Ishikawa (cell line): ENCODE measurements around the gene RIC1.

Experiments
- CEBPB ChIP-seq: IDR thresholded peaks from 2 replicates; pipeline ENCODE4 v1.6.1; 2012
- CREB1 ChIP-seq: IDR thresholded peaks from 2 replicates; pipeline ENCODE4 v1.6.1; 2012; ENCODE audit warnings: low read depth
- EGR1 ChIP-seq: IDR thresholded peaks from 2 replicates; pipeline ENCODE4 v1.6.1; 2012
- EP300 ChIP-seq: IDR thresholded peaks from 2 replicates; pipeline ENCODE4 v1.6.1; 2012; ENCODE audit warnings: borderline replicate concordance
- FOXM1 ChIP-seq: IDR thresholded peaks from 2 replicates; pipeline ENCODE4 v1.6.1; 2012; ENCODE audit warnings: low read depth, borderline replicate concordance
- NFIC ChIP-seq: IDR thresholded peaks from 2 replicates; pipeline ENCODE4 v1.6.1; 2012
- RAD21 ChIP-seq: IDR thresholded peaks from 2 replicates; pipeline ENCODE4 v1.6.1; 2012; ENCODE audit warnings: low read depth
- TAF1 ChIP-seq: IDR thresholded peaks from 2 replicates; pipeline ENCODE4 v1.6.1; 2012; ENCODE audit warnings: low read depth, mild to moderate bottlenecking
- TCF12 ChIP-seq: IDR thresholded peaks from 2 replicates; pipeline ENCODE4 v1.6.1; 2012; ENCODE audit warnings: low read depth
- TEAD4 ChIP-seq: IDR thresholded peaks from 2 replicates; pipeline ENCODE4 v1.6.1; 2012
- YY1 ChIP-seq: IDR thresholded peaks from 2 replicates; pipeline ENCODE4 v1.6.1; 2012; ENCODE audit warnings: low read depth
- ZBTB7A ChIP-seq: IDR thresholded peaks from 2 replicates; pipeline ENCODE4 v1.6.1; 2012; ENCODE audit warnings: low read depth
- TF ChIP-seq, protein P1 (sequence below): IDR thresholded peaks from 2 replicates; pipeline ENCODE4 v1.6.1; 2012; ENCODE audit warnings: low read depth, mild to moderate bottlenecking
- TF ChIP-seq, protein P2 (sequence below): IDR thresholded peaks from 2 replicates; pipeline ENCODE4 v1.6.1; 2012
- TF ChIP-seq, protein P3 (sequence below): IDR thresholded peaks from 2 replicates; pipeline ENCODE4 v1.6.1; 2012

The RIC1 gene

DNA sequence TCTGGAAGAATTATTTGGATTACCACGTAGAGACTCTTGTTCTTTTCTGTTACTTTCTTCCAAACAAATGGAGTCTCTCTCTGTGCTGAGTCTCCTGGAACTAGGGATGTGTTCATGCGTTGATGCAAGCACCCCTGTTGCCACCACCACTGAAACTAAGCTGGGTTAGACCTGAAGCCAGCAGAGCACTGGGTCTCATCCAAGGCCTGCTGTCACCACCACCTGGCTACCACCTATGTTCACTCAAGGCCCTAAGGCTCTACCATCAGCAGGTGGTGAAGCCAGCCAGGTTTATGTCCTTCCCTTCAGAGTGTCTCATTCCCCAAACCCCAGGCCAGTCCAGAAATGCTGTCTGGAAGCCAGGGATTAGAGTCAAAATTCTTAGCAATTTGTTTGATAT lies 13.3 kb downstream of the RIC1 start:
- TF ChIP-seq EGR1, result no peak
- no peak for TF ChIP-seq TAF1
- TF ChIP-seq, protein P1, sequence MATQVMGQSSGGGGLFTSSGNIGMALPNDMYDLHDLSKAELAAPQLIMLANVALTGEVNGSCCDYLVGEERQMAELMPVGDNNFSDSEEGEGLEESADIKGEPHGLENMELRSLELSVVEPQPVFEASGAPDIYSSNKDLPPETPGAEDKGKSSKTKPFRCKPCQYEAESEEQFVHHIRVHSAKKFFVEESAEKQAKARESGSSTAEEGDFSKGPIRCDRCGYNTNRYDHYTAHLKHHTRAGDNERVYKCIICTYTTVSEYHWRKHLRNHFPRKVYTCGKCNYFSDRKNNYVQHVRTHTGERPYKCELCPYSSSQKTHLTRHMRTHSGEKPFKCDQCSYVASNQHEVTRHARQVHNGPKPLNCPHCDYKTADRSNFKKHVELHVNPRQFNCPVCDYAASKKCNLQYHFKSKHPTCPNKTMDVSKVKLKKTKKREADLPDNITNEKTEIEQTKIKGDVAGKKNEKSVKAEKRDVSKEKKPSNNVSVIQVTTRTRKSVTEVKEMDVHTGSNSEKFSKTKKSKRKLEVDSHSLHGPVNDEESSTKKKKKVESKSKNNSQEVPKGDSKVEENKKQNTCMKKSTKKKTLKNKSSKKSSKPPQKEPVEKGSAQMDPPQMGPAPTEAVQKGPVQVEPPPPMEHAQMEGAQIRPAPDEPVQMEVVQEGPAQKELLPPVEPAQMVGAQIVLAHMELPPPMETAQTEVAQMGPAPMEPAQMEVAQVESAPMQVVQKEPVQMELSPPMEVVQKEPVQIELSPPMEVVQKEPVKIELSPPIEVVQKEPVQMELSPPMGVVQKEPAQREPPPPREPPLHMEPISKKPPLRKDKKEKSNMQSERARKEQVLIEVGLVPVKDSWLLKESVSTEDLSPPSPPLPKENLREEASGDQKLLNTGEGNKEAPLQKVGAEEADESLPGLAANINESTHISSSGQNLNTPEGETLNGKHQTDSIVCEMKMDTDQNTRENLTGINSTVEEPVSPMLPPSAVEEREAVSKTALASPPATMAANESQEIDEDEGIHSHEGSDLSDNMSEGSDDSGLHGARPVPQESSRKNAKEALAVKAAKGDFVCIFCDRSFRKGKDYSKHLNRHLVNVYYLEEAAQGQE, result no peak
- TF ChIP-seq FOXM1, result no peak
- TF ChIP-seq CEBPB, result no peak
- TF ChIP-seq EP300, result no peak
- TF ChIP-seq RAD21, result no peak
- TF ChIP-seq NFIC, result no peak
- no peak for TF ChIP-seq CREB1
- no peak for TF ChIP-seq TCF12
- TF ChIP-seq, protein P2, sequence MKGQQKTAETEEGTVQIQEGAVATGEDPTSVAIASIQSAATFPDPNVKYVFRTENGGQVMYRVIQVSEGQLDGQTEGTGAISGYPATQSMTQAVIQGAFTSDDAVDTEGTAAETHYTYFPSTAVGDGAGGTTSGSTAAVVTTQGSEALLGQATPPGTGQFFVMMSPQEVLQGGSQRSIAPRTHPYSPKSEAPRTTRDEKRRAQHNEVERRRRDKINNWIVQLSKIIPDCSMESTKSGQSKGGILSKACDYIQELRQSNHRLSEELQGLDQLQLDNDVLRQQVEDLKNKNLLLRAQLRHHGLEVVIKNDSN, result no peak
- TF ChIP-seq, protein P3, sequence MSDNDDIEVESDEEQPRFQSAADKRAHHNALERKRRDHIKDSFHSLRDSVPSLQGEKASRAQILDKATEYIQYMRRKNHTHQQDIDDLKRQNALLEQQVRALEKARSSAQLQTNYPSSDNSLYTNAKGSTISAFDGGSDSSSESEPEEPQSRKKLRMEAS, result no peak

DNA sequence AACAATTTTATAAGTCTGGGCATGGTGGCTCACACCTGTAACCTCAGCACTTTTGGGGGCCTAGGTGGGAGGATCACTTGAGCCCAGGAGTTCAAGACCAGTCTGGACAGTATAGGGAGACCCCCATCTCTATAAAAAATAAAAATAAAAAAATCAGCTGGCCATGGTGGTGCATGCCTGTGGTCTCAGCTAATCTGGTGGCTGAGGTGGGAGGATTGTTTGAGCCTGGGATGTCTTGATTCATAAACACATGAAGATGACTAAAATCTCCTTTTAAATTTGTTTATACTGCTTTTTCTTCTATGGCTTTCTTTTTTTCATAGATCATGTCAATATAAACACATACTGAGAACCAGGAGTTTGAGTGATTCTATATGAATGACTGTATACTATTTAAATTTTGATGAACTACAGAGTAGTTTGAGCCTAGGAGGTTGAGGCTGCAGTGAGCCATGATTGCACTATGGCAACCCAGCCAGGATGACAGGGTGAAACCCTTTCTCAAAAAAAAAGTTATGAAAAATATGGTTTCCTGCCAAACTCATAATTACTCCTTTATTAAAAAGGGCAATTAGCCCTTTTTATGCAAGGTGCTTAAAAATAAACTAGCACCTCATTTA lies 14.2 kb downstream of the RIC1 start:
- TF ChIP-seq EGR1 (no peak), RAD21 (no peak), TEAD4 (no peak), EP300 (no peak), CEBPB (no peak), ZBTB7A (no peak), YY1 (no peak)

DNA sequence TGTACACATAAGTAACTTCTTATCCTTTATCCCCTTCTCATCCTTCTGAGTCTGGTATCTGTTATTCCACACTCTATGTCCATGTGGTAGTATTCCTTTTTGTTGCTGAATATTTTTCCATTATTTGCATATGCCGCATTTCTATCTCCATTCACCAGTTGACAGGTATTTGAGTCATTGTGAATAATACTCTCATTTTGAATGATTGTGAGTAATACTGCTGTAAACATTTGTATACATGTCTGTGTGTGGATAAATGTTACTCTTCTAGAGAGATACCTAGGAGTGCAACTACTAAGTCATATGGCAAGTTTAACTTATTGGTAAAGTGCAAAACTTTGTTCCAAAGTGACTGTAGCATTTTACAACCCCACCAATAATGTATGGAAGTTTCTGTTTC lies 15.6 kb downstream of the RIC1 start:
- TF ChIP-seq YY1, result no peak
- no peak for TF ChIP-seq FOXM1
- TF ChIP-seq, protein P3, result no peak
- no peak for TF ChIP-seq CEBPB
- TF ChIP-seq RAD21, result no peak
- TF ChIP-seq EP300, result no peak
- TF ChIP-seq, protein P1, result no peak
- TF ChIP-seq EGR1, result no peak
- no peak for TF ChIP-seq TEAD4
- TF ChIP-seq, protein P2, result no peak
- TF ChIP-seq TAF1, result no peak
- no peak for TF ChIP-seq CREB1
- no peak for TF ChIP-seq ZBTB7A
- TF ChIP-seq NFIC, result no peak
- no peak for TF ChIP-seq TCF12

DNA sequence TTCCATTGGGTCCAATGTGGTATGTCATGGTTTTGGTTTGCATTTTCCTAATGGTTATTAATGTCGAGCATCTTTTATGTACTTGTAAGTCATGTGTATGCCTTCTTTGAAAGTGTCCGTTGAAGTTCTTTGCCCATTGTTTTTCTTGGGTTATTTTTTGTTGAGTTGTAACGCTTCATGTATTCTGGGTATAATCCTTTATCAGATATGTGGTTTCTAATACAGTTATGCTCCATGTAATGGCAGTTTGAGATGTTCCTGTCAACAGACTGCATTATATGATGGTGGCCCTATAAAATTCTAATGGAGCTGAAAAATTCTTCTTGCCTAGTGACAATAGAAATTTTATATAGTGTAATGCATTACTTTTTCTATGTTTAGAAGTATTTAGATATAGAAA lies 17.2 kb downstream of the RIC1 start:
- no peak for TF ChIP-seq RAD21
- TF ChIP-seq EGR1, result no peak
- no peak for TF ChIP-seq TEAD4

DNA sequence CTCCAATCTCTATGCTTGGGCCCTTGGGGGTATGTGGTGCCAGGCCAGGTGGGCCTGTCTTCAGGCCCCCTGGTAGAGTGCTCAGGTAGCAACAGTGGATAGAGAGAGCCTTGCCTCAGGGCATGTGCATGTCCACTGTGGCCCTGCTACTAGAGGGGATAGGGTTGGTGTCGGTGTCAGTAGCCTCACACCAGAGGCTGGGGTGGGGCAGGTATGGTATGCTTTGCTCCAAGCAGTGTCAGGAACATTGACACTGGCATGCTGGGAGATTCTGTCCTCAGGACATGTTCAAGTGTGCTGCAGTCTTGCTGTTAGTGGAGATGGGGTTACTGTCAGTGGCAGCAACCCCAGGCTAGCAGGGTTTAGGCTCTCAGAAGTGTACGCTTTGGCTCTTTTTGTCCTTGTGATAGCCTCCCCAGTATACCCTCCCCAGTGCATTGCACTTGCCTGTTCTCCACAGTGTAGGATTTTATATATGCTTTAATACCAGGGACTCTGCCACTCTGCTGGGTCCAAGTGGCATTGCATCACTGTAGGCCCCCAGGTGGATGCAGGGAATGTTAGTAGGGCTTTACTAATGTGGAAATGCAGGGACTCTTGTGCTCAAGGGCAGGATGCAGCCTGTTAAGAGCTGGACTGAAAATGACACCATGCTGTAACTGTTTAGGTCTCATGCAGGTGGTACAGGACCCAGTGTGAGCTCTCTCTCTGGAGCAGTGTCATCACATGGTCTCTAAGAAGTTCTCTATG lies 21.6 kb downstream of the RIC1 start:
- TF ChIP-seq, protein P3, result no peak
- TF ChIP-seq, protein P1, result no peak
- no peak for TF ChIP-seq EP300
